GM21381 (cell line): ENCODE results near the gene PANX1.
"Not testable (repeated sequence)": the region's sequence is repeated elsewhere in the genome, so short reads cannot be mapped to it uniquely, and the experiment has no call there.

Experiments used
- ATAC-seq: cut with Tn5 transposase; IDR thresholded peaks from one replicate; pipeline ENCODE4 v1.9.1; 2021; ENCODE audit warnings: mild to moderate bottlenecking, moderate library complexity; ENCODE audit not compliant: unreplicated experiment

The PANX1 gene

GRCh38 chr11:94128746-94129511 is at the start of gene PANX1:
Gene PANX1, plus strand, starts transcription at chr11:94128841. Its CDS starts 472 bp downstream, at chr11:94129313.
- ATAC-seq: peak; percentile 85

- ATAC-seq: no peak
Measured at GRCh38 chr11:94084164-94084563, 44.5 kb upstream of the PANX1 start.

- no peak for ATAC-seq
Measured at GRCh38 chr11:94088906-94089305, 39.7 kb upstream of the PANX1 start.

- no peak for ATAC-seq
Measured at GRCh38 chr11:94089341-94089740, 39.3 kb upstream of the PANX1 start.

- ATAC-seq: no peak
Measured at GRCh38 chr11:94090401-94090800, 38.2 kb upstream of the PANX1 start.

- ATAC-seq: no peak
Measured at GRCh38 chr11:94091091-94091490, 37.5 kb upstream of the PANX1 start.

GRCh38 chr11:94100253-94100652 is 28.4 kb upstream of the PANX1 start:
- ATAC-seq: no peak

- ATAC-seq: no peak
Measured at GRCh38 chr11:94103471-94103870, 25.2 kb upstream of the PANX1 start.

- ATAC-seq: no peak
Measured at GRCh38 chr11:94104734-94105133, 23.9 kb upstream of the PANX1 start.

- no peak for ATAC-seq
Measured at GRCh38 chr11:94106716-94107115, 21.9 kb upstream of the PANX1 start.

- ATAC-seq: no peak
Measured at GRCh38 chr11:94107363-94107762, 21.3 kb upstream of the PANX1 start.

- no peak for ATAC-seq
Measured at GRCh38 chr11:94111241-94111640, 17.4 kb upstream of the PANX1 start.

GRCh38 chr11:94111660-94112059 is 17.0 kb upstream of the PANX1 start:
- no peak for ATAC-seq

GRCh38 chr11:94112206-94112953 is 16.3 kb upstream of the PANX1 start:
- no peak for ATAC-seq

GRCh38 chr11:94117197-94117574 is 11.5 kb upstream of the PANX1 start:
- ATAC-seq: no peak

- no peak for ATAC-seq
Measured at GRCh38 chr11:94117871-94118270, 10.8 kb upstream of the PANX1 start.

- not testable (repeated sequence) for ATAC-seq
Measured at GRCh38 chr11:94119676-94120075, 9.0 kb upstream of the PANX1 start.

GRCh38 chr11:94120516-94120915 is 8.1 kb upstream of the PANX1 start:
- not testable (repeated sequence) for ATAC-seq

GRCh38 chr11:94120946-94121345 is 7.7 kb upstream of the PANX1 start:
- no peak for ATAC-seq

GRCh38 chr11:94125407-94126115 is 3.1 kb upstream of the PANX1 start:
- ATAC-seq: no peak

- ATAC-seq: no peak
Measured at GRCh38 chr11:94127638-94128037, 1.0 kb upstream of the PANX1 start.

GRCh38 chr11:94128291-94128745 is 323 bp upstream of the PANX1 start:
- peak; percentile 10 for ATAC-seq
